Ovary (tissue), 3 donors: ENCODE measurements around the gene HERC4.

Experiments
- CTCF ChIP-seq, 3 donors: fragments of 450-650 bp in 2 of 3; fragments of 200-600 bp in 1 of 3; IDR thresholded peaks; one replicate each; pipeline versions ENCODE4 v1.5.1 to v1.8.0; 2016 to 2022; ENCODE audit warnings: antibody characterized with exemption in 3 of 3, mild to moderate bottlenecking in 1 of 3
- EP300 ChIP-seq: sonication (generic); formaldehyde crosslinking; IDR thresholded peaks from one replicate; pipeline ENCODE4 v1.6.1; 2017; ENCODE audit warnings: antibody characterized with exemption
- POLR2A ChIP-seq: fragments of 450-650 bp; IDR thresholded peaks from one replicate; pipeline ENCODE4 v1.6.1; 2017; ENCODE audit warnings: antibody characterized with exemption, mild to moderate bottlenecking, moderate library complexity
- donor health status: DM: no; HTN: no; CAD: no.

GRCh38 chr10:68110027-68110426 is 34.9 kb upstream of the HERC4 start:
- no peak for TF ChIP-seq CTCF (IDR thresholded peaks at IDR 0.05)
- TF ChIP-seq POLR2A: no peak
- no peak for TF ChIP-seq EP300
